GM21576 (cell line): ENCODE data around the gene LRRC19.

Experiments used
- ATAC-seq: cut with Tn5 transposase; IDR thresholded peaks from one replicate; pipeline ENCODE4 v1.9.1; 2021; ENCODE audit warnings: mild to moderate bottlenecking, moderate library complexity; ENCODE audit not compliant: unreplicated experiment

The LRRC19 gene

GRCh38 chr9:27005491-27005890, at the start of gene LRRC19:
Gene LRRC19 (minus strand): TSS chr9:27005672. CDS start chr9:26999694, 5,978 bp downstream.
- no peak for ATAC-seq

- ATAC-seq: no peak
Measured at GRCh38 chr9:27054841-27055240, 49.4 kb upstream of the LRRC19 start.

DNA sequence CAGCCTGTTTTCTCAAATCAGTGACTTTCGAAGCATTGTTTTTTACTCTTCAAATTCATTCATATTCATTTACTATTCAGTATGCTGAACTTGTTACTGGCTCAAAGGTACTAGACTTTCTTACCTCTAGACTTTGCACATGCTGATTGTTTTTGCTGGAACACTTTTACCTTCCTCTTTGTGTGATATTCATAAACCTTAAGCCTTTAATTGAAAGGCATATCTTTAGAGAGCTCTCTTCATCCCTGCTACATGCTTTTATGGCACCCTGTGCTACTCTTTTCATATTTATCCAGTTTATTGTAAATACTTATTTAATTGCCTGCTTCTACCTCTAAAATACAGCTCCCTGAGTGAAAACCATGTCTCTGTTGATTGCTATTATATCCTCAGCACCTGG, 48.7 kb upstream of the LRRC19 start:
- no peak for ATAC-seq

DNA sequence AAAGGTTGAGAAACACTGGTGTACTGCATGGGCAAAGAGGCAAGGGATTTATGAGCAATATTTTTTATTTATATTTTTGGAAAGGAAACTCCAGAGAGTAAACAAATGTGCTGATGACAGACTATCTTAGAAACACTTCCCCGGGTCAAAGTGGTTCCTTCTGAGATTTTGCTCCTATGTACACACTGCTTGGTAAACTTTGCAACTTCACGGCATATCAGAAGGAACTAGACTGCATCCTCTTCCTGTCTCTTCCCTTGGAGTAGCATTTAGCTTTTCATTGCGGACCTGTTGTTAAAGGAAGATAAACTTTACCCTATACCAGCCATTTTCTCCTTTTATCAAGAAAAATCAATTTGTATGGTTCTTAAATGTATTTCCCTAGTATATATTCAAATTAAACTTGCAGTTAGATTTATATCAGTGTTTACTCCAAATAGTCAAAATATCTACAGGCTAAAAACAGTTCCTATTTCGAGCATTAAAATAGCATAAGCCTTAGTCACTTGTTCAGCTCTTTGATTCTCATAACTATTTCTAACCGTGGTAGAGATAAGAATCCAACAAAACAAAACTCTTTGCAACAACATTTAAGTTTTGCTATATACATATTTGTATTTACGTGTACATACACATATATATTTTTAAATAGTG, 48.0 kb upstream of the LRRC19 start:
- no peak for ATAC-seq

GRCh38 chr9:27047136-27047535, 41.7 kb upstream of the LRRC19 start:
- ATAC-seq: no peak

GRCh38 chr9:27043176-27043575, 37.7 kb upstream of the LRRC19 start:
- no peak for ATAC-seq

- ATAC-seq: no peak
Measured at GRCh38 chr9:27042476-27042875, 37.0 kb upstream of the LRRC19 start.

- no peak for ATAC-seq
Measured at GRCh38 chr9:27041746-27042145, 36.3 kb upstream of the LRRC19 start.

DNA sequence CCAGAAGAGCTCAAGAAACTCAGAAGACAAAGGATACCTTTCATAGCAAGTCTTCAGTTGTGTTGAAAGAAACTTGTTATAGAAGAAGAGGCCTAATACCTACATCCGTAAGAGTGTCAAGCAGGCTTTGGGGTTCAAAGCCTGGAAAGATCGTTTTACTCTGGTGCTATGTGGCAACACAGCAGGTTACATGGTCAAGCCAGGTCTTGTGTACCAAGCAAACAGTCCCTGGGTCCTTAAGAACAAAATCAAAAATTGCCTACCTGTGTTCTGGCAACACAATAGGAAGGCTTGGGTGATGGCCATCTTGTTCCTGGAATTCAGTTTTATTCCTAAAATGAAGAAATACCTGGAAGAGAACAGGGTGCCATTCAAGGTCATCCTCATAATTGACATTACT, 32.0 kb upstream of the LRRC19 start:
- ATAC-seq: no peak

GRCh38 chr9:27033815-27034403, 28.4 kb upstream of the LRRC19 start:
- ATAC-seq: peak; percentile 83

- no peak for ATAC-seq
Measured at GRCh38 chr9:27029186-27029585, 23.7 kb upstream of the LRRC19 start.

DNA sequence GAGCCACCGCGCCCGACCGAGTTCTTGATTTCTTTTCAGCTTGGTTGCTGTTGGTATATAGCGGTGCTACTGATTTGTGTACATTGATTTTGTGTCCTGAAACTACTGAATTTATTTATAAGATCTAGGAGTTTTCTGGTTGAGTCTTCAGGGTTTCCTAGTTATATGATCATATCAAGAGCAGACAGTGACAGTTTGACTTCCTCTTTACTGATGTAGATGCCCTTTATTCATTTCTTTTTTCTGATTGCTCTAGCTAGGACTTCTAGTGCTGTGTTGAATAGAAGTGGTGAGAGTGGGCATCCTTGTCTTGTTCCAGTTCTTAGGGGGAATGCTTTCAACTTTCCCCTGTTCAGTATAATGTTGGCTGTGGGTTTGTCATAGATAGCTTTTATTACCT, 17.4 kb upstream of the LRRC19 start:
- ATAC-seq: no peak

- no peak for ATAC-seq
Measured at GRCh38 chr9:27019589-27019988, 14.1 kb upstream of the LRRC19 start.

- no peak for ATAC-seq
Measured at GRCh38 chr9:27003426-27004077, 1.9 kb downstream of the LRRC19 start.

GRCh38 chr9:26995810-26996209, 9.7 kb downstream of the LRRC19 start:
- ATAC-seq: no peak

DNA sequence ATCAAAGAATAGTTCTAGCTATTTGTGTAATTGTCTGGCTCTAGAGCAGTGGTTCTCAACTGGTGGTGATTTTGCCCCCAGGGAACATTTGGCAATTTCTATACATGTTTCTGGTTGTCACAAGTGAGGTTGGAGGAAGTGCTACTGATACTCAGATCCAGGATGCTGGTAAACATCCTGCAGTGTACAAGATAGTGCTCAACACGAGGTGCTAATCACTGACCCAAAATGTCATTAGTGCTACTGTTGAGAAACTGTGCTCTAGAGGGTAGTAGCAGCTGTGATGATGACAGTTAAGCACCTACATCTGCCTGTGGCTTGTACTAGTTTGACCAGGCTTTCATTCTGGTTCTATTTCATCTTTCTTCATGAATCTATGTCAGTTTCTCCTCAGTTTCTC, 22.1 kb downstream of the LRRC19 start:
- ATAC-seq: peak; percentile 85

DNA sequence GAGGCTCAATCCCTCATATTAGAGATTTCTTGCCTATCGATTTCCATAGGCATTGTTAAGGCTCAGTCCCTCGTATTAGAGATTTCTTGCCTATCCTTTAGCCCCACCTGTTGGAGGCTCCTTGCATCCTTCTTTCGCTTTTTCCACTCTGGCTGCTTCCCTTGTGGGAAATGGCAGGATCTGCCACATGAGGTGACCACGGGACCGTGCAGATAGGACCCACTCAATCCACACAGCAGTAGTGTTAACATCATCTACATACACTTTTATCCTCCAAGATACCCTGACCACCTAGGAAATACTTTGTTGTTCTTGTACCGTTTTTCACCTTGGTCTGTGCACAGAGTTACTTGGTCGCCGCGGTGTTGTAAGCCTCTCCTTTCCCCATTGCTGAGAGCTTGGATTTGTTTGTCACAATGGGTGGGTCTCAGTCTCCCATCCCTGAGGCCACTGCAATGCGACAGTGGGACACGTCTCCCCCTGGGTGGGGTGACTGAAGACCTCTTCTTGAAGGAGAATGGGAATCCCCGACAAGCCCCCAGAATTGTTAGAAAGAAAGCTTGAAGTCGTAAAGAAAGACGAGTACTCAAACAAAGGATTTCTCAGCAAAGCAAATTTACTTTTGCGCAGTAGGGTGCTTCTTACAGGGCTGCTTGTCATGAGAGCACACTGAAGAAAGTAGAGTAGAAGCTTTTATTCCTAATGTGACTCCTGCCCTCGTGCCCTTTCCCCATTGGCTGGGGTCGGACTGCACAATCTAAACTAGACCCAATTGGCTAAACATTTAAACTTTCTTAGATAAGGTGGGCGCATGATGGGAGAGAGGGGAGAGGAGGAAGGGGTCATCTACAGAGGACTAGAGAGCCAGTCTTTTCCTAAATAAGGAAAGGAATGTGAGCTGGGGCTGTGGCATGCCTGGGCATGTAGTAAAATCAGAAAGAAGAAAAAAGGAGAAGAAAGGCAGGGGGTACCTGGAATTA, 29.5 kb downstream of the LRRC19 start:
- ATAC-seq: no peak

DNA sequence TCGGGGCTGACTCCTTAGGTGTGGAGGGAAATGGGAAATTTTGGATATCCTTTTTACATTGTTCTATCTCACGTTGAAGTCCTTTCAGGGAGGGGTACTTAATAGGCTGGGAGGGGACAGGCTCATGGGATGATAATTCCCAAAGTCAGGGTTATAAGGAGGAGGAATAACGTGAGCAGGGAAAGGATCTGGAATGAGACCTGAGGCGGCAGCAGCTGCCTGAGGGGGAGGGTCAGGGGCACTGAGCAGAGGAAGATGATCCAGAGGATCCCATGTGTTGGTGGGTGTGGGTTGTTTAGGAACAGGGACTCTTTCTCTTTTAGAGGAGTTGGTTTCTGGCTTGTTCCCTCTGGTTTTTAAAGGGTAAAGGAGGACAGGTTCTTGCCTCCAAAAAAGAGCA, 30.5 kb downstream of the LRRC19 start:
- no peak for ATAC-seq

GRCh38 chr9:26973989-26974388, 31.5 kb downstream of the LRRC19 start:
- no peak for ATAC-seq

GRCh38 chr9:26971721-26972120, 33.8 kb downstream of the LRRC19 start:
- no peak for ATAC-seq

- no peak for ATAC-seq
Measured at GRCh38 chr9:26956860-26957233, 48.6 kb downstream of the LRRC19 start.
